A549 (cell line): ENCODE measurements around the gene SYNE4. TPM values are rescaled to one million over a fixed set of nuclear protein-coding genes. Genes with fewer than 3 reads are reported as not detected.

ENCODE experiments used
- ATAC-seq, 2 experiments: fragments of 200-7000 bp in 1 of 2; fragments of >200 bp in 1 of 2; cut with Nextera tagmentation in 1 of 2; cut with Tn5 transposase in 1 of 2; 3 replicates each; pipeline versions ENCODE4 v1.8.0 to v1.9.1; 2018 to 2020; ENCODE audit warnings: mild to moderate bottlenecking in 1 of 2, moderate library complexity in 1 of 2
- CTCF ChIA-PET: fragments of 300-600 bp; sonication (Branson Sonifier 250); formaldehyde crosslinking; extraction: SDS; loops from one replicate; lab custom pipeline; 2021; ENCODE audit warnings: antibody characterized with exemption, inconsistent platforms; lab: Yijun Ruan, JAX
- POLR2A ChIA-PET: fragments of 350-600 bp; formaldehyde crosslinking; extraction: SDS; loops from one replicate; lab custom pipeline; 2021; ENCODE audit warnings: antibody characterized with exemption, inconsistent platforms; lab: Yijun Ruan, JAX
- DNase-seq, 2 experiments: peaks; one replicate each; pipeline versions ENCODE4 v3.0.0 to v3.0.0-alpha.2; 2011 to 2016; ENCODE audit warnings: low read depth in 1 of 2, low spot score in 1 of 2
- FAIRE-seq: peaks from 2 replicates; lab custom pipeline; 2011; peaks lifted over from hg19 to GRCh38; lab: Jason Lieb, UNC
- H3K27ac ChIP-seq, 2 experiments: fragments of >200 bp; sonication (Bioruptor Twin); formaldehyde crosslinking; 3 replicates each; pipeline ENCODE4 v1.5.1; 2016 to 2017
- H3K4me1 ChIP-seq: fragments of >200 bp; sonication (Bioruptor Twin); formaldehyde crosslinking; 3 replicates; pipeline ENCODE4 v1.6.1; 2016
- H3K4me2 ChIP-seq: fragments of >200 bp; sonication (Bioruptor Twin); formaldehyde crosslinking; 3 replicates; pipeline ENCODE4 v1.6.1; 2016
- H3K4me3 ChIP-seq: fragments of >200 bp; sonication (Bioruptor Twin); formaldehyde crosslinking; 3 replicates; pipeline ENCODE4 v1.5.1; 2016
- H3K9me3 ChIP-seq: fragments of >200 bp; sonication (Bioruptor Twin); formaldehyde crosslinking; 3 replicates; pipeline ENCODE4 v1.6.1; 2016
- CEBPB ChIP-seq, 2 experiments: fragments of >200 bp in 1 of 2; sonication (Bioruptor Twin) in 1 of 2; formaldehyde crosslinking in 1 of 2; IDR thresholded peaks; 2 replicates each; pipeline ENCODE4 v1.6.1; 2012 to 2016
- CHD2 ChIP-seq: fragments of 150-350 bp; IDR thresholded peaks from 2 replicates; pipeline ENCODE4 v1.6.1; 2014; ENCODE audit warnings: low read length; ENCODE audit not compliant: partially characterized antibody
- CHD4 ChIP-seq: fragments of 200-600 bp; sonication (generic); IDR thresholded peaks from 2 replicates; pipeline ENCODE4 v1.6.1; 2016; ENCODE audit warnings: antibody characterized with exemption, mild to moderate bottlenecking, borderline replicate concordance
- CTCF ChIP-seq: fragments of >200 bp; sonication (Bioruptor Twin); formaldehyde crosslinking; IDR thresholded peaks from 3 replicates; pipeline ENCODE4 v1.5.1; 2016
- HES2 ChIP-seq: fragments of >200 bp; sonication (Bioruptor Twin); formaldehyde crosslinking; IDR thresholded peaks from 2 replicates; pipeline ENCODE4 v1.6.1; 2016
- HEYL ChIP-seq: fragments of 250-450 bp; sonication (Bioruptor Pico); IDR thresholded peaks from 2 replicates; pipeline ENCODE4 v1.8.0; 2021; ENCODE audit warnings: mild to moderate bottlenecking, moderate library complexity
- HMGXB4 ChIP-seq: fragments of 250-450 bp; sonication (Bioruptor Pico); IDR thresholded peaks from 2 replicates; pipeline ENCODE4 v1.5.0; 2021; ENCODE audit warnings: mild to moderate bottlenecking, moderate library complexity, borderline replicate concordance
- JUN ChIP-seq, 2 experiments: fragments of >200 bp; sonication (Bioruptor Twin); formaldehyde crosslinking; IDR thresholded peaks; 2 replicates in 1 of 2; 3 replicates in 1 of 2; pipeline ENCODE4 v1.6.1; 2016 to 2017
- KDM1A ChIP-seq: fragments of 200-600 bp; sonication (generic); IDR thresholded peaks from 2 replicates; pipeline ENCODE4 v1.6.1; 2016; ENCODE audit warnings: low read depth, mild to moderate bottlenecking
- MAZ ChIP-seq: fragments of 150-350 bp; IDR thresholded peaks from 2 replicates; pipeline ENCODE4 v1.6.1; 2014; ENCODE audit warnings: antibody characterized with exemption, low read depth, low read length, borderline replicate concordance
- MYC ChIP-seq: IDR thresholded peaks from 2 replicates; pipeline ENCODE4 v1.6.1; 2012; ENCODE audit warnings: mild to moderate bottlenecking, inconsistent platforms, low read length, improper control_type of control experiment, borderline replicate concordance
- RARB ChIP-seq: fragments of 250-450 bp; sonication (Bioruptor Pico); IDR thresholded peaks from 2 replicates; pipeline ENCODE4 v1.8.0; 2021; ENCODE audit warnings: mild to moderate bottlenecking, moderate library complexity
- REST ChIP-seq: fragments of 200-600 bp; sonication (generic); IDR thresholded peaks from 2 replicates; pipeline ENCODE4 v1.6.1; 2016; ENCODE audit warnings: antibody characterized with exemption, mild to moderate bottlenecking, moderate library complexity
- USF2 ChIP-seq: fragments of 450-650 bp; IDR thresholded peaks from 2 replicates; pipeline ENCODE4 v1.6.1; 2014; ENCODE audit warnings: antibody characterized with exemption
- WGBS: methylation state at CpG from one replicate; pipeline ENCODE4 v1.1.6; 2017; ENCODE audit errors: missing lambda C conversion rate; 5-methylcytosine and 5-hydroxymethylcytosine counted together
- polyA plus RNA-seq, 4 experiments: library from polyadenylated mRNA; depleted of rRNA in 3 of 4; stranded (reverse); fragments of >200 nt; fragmentation: RNase III in 1 of 4; extraction: RNeasy Plus Mini Kit Qiagen cat#74134 plus additional on column Dnase treatment in 1 of 4; gene quantifications; 2 replicates in 3 of 4; 3 replicates in 1 of 4; pipeline ENCODE4 v1.2.3, GENCODE V29; 2011 to 2017

The SYNE4 gene
- polyA plus RNA-seq, 2 of the 4 experiments (the other 2 are of a cell fraction): 0.37 to 0.56 TPM

- Histone ChIP-seq H3K27ac (no peak overlapping the region), H3K4me1 (no peaks in the 10 kb centered on the region), H3K4me3 (no peak overlapping the region), H3K9me3 (no peaks in the 10 kb centered on the region), H3K4me2 (no peak overlapping the region)
- CTCF ChIA-PET: interaction anchor here (1.0 to 2.6 kb wide), 3 partner anchors 10 to 16 kb away, joined by 3 to 10 read pairs (median 4); no protein-coding TSS in a partner anchor
- no peak for DNase-seq
- WGBS: 94% methylated on average over 6 of the region's 6 CpGs
- POLR2A ChIA-PET: no interaction called here
- no peak for TF ChIP-seq HES2
- no peak for TF ChIP-seq KDM1A
- TF ChIP-seq CTCF: no peak
- peak; percentile 73 for FAIRE-seq
- ATAC-seq: no peak
Observed at GRCh38 chr19:36027696-36028095, 19.1 kb upstream of the SYNE4 start.

GRCh38 chr19:36026091-36026876 is 17.7 kb upstream of the SYNE4 start:
- H3K4me1 ChIP-seq: no peaks in the 10 kb centered on the region
- ChIA-PET POLR2A (no interaction called here), CTCF (interaction anchor here (1.1 kb wide), 1 partner anchor 42 kb away, joined by 3 read pairs; no protein-coding TSS in a partner anchor)
- H3K27ac ChIP-seq: no peak overlapping the region
- H3K4me3 ChIP-seq: no peak overlapping the region
- DNase-seq (no peak), FAIRE-seq (no peak), ATAC-seq (no peak)
- no peaks in the 10 kb centered on the region for H3K9me3 ChIP-seq
- no peak overlapping the region for H3K4me2 ChIP-seq
- WGBS: 91% methylated on average over 49 of the region's 49 CpGs
- TF ChIP-seq CHD2 (no peak), HEYL (CRISPR knock-in tag) (no peak), JUN (IDR thresholded peaks at IDR 0.05) (no peak), MYC (no peak)

GRCh38 chr19:36025541-36025940 is 16.9 kb upstream of the SYNE4 start:
- FAIRE-seq: no peak
- no peaks in the 10 kb centered on the region for H3K4me1 ChIP-seq
- no peak overlapping the region for H3K4me2 ChIP-seq
- TF ChIP-seq RARB (CRISPR knock-in tag) (no peak), REST (no peak)
- ATAC-seq: no peak
- POLR2A ChIA-PET: no interaction called here
- DNase-seq: no peak
- WGBS: 63% methylated on average over 1 of the region's 1 CpG
- H3K27ac ChIP-seq: no peak overlapping the region
- no peaks in the 10 kb centered on the region for H3K9me3 ChIP-seq
- H3K4me3 ChIP-seq: no peak overlapping the region
- CTCF ChIA-PET: no interaction called here

- DNase-seq (no peak), ATAC-seq (no peak), FAIRE-seq (peak; percentile 36)
- H3K27ac ChIP-seq: no peak overlapping the region
- TF ChIP-seq CHD4 (no peak), USF2 (no peak), CEBPB (IDR thresholded peaks at IDR 0.05) (no peak), HEYL (CRISPR knock-in tag) (no peak), MAZ (no peak), HMGXB4 (CRISPR knock-in tag) (no peak)
- H3K9me3 ChIP-seq: no peaks in the 10 kb centered on the region
- H3K4me2 ChIP-seq: no peak overlapping the region
- ChIA-PET CTCF (interaction anchor here (0.9 kb wide), 1 partner anchor 14 kb away, joined by 3 read pairs; no protein-coding TSS in a partner anchor), POLR2A (no interaction called here)
- 90% methylated on average over 5 of the region's 5 CpGs for WGBS
- no peaks in the 10 kb centered on the region for H3K4me1 ChIP-seq
- H3K4me3 ChIP-seq: no peak overlapping the region
Observed at GRCh38 chr19:36023432-36023831, 14.8 kb upstream of the SYNE4 start.
